HG03439 (cell line): ENCODE results near the gene OSM.

Source experiments
- ATAC-seq: cut with Tn5 transposase; IDR thresholded peaks from one replicate; pipeline ENCODE4 v1.9.1; 2021; ENCODE audit warnings: mild to moderate bottlenecking, moderate library complexity; ENCODE audit not compliant: unreplicated experiment

OSM gene

DNA sequence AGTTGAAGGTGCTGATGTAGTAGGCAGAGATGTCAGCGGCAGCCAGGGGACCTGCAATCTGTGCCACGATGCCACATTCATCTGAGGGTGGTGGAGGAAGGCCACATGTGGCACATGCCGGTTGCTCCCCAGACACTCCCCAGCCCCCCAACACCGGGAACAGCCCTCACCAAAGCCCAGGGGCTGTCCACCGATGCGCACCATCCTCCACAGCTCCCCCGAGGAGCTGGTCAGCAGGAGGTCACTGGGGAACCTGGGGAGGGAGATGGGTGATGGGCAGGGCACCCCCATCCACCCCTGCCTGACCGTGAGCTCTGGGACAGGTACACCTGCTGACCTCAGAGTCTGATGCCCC is 19.2 kb upstream of the OSM start:
- ATAC-seq: no peak

DNA sequence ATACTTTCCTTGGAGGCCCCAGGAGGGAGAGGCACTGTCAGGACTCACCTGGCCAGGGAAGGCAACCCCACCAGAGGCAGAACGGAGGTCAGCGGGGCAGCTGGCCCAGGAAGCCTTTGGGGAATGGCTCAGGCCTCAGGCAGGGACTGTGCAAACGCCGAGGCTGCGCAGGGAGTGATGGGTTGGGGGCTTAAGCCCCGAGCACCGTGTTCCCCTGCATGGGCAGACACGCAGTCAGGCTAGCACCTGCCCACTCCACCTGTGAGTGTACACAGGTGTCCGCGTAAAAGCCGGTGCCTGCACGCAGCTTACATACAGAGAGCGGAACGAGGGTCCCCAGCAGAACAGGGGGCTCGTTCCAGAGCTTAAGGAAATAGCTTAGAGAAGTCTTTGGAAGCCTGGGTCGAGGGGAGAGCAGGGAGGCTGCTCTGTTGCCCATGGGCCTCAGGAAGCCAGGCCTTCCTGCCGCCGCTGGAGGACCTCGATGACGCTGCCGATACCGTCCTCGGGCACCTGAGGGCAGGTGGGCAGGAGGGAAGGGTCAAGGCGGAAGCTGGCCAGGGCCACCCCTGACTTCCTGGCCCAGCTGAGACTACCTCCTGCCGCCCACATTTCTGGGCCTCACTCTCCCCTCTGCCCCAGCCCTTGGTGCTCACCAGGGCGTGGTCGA is 18.7 kb upstream of the OSM start:
- ATAC-seq: no peak

DNA sequence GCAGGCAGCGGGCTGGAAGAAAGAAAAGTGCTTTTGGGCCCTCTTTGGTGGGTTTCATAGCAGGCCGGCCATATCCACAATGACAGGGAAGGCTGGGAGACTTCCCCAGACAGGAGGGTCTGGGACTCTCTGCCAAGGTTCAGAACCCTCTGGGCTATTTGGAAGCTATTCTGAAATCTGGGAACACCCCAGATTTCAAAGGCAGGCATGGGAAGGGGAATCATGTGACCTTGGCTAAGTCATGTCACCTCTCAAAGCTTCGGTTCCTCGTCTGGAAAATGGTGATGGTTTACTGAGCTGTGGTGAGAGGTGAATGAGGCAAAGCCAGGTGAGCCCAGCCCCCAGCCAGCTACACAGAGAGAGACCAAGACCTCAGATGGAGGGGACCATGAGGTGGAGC is 18.0 kb upstream of the OSM start:
- no peak for ATAC-seq

DNA sequence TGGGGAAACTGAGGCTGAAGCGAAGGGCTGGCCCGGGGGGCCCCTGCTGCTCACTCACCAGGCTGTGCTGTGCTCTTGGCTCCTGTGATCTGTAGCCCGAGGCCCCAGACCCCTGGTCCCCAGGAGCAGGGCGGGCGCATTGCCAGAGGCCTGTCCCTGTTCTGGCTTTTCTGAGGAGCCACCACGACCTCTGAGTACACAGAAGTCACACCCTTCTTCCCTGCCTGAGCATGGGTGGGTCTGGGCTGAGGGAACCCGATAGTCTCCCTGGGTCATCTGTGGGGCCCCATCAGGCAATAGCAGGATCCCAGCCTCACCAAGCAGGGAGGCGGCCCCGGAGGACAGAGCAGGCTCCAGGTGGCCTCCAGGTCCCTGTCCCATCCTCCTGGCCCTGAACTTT is 17.5 kb upstream of the OSM start:
- ATAC-seq: no peak

DNA sequence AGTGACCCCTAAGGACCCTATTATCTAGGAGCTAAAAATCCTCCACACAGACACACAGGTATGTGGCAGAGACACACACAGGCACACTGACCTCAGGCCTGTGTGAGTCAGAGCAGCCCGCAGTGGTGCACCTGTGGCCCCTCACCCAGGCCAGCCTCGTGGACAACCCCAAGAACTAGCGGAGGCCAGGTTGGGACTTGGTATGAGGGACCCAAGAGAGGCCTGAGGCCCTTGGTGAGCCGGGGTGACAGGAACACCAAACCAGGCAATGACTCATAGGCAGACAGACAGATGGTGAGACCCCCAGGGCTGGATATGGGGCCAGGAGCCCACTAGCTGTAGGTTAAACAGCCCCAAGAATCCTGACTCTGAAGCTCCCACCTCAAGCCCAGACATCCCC is 16.7 kb upstream of the OSM start:
- no peak for ATAC-seq

DNA sequence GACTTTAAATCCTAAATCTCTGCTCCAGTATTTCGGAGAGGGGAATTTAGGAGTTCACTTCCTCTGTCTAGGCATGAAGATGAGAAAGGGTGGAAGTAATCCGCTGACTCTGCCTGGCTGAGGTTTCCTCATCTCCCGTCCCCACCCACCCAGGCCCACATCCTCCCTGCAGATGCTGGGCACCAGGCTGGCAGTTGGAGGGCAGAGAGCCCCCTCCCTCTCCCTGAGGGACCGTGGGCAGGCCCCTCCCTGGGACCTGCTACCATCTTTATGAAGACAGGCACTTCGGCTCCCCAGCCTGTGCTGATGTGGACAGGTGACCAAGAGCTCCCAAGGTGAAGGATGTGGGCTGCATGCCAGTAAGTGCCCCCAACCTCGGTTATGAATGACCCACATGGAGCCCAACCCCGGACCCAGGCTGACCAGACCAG is 16.0 kb upstream of the OSM start:
- ATAC-seq: no peak

DNA sequence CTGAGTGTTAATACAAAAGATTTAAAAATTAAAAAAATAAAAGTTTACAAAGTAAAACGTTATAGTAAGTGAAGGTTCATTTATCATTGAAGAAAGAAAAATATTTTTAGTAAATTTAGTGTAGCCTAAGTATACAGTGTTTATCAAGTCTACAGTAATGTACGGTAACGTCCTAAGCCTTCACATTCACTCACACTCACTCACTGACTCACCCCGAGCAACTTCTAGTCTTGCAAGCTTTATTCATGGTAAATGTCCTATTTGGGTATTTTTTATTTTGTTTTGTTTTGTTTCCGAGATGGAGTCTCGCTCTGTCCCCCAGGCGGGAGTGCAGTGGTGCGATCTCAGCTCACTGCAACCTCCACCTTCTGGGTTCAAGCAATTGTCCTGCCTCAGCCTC is 13.9 kb upstream of the OSM start:
- no peak for ATAC-seq

DNA sequence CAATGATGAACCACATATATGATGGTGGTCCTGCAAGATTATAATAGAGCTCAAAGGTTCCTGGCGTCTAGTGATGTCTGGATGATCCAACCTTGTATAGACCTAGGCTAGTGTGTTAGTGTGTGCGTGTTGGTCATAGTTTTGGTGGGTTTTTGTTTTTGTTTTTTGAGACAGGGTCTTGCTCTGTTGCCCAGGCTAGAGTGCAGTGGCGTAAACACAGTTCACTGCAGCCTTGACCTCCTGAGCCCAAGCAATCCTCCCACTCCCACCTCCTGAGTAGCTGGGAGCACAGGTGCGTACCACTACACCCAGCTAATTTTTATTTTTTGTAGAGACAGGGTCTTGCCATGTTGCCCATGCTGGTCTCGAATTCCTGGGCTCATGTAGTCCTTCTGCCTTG is 13.3 kb upstream of the OSM start:
- ATAC-seq: no peak

DNA sequence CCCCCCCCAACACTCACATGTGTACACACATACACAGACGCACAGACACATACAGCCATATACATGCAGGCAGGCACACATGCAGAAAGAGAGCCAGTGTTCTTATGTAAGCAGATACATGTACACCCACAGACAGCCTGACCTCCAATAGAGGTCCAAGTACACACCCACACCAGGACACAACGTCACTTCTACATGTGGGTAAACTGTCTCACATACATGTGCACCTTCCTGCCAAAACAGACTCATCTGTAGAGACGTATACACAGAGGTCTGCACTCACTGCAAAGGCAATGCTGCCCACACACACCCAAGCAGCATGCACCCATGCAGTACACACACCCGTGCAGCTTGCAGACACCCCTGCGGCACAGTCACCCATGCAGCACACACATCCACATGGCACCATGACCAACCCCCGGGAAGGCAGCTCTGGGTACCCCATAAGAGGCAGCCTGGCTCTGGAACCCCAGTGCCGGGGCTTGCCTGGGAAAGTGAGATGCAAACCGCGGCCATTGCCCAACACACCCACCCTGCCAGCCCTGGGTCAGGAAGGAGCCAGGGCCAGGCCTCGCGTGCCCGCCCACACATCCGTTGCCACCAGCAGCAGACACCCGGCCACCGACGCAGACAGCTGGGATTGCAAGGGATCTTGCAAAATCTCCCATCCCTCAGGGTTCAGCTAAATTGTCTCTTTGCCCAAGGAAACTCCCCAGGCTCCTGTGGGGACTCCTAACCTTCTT is 12.6 kb upstream of the OSM start:
- ATAC-seq: no peak

DNA sequence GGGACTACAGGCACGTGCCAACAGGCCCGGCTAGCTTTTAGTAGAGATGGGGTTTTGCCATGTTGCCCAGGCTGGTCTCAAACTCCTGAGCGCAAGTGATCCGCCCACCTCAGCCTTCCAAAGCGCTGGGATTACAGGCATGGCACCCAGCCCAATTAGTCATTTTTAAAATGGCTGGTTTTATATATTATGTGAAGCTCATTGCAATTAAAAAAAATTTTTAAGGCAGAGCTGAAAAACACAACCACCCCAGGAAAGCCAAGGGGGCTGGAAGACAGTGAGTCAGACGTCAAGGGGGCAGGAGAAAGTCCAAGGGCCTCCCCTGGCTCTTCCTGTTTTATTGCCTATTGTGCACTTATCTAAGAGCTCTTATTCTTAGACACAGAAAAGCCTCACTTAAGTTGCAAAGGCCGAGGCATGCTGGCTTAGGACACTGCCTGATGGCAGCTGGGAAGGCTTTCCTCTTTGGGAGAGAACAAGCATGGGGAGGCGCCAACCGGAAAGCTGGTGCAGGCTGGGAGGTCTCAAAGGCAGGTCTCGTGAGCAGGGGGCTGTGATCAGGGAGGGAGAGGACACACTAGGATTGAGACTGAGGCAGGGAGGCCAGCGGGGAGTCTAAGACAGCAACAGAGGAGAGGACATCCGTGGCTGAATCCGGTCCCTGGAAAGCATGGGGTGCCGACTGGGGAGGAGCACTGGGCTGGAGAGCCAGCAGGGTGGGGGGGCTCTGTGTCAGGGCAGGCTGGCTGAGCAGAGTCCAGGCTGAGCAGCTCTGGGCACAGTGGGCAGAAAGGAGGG is 11.1 kb upstream of the OSM start:
- ATAC-seq: no peak

DNA sequence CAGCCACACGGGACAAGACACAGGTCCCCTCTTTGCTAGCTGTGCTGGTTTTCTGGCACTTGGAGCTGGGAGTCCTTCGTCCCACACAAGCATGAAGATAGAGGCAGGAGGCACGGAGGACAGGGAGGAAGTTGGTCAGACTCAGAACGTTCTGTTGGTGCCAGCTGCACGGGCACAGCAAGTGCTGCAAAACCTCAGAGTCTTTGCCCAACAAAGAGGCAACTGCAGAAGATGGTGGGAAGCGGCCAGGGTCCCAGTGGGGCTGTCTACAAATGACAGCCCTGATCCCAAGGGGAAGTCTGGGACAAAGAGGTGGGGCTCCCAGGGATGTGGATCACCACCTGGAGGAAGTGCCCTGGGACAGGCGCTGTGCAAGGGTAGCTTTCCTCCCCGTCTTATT is 9.4 kb upstream of the OSM start:
- ATAC-seq: no peak

DNA sequence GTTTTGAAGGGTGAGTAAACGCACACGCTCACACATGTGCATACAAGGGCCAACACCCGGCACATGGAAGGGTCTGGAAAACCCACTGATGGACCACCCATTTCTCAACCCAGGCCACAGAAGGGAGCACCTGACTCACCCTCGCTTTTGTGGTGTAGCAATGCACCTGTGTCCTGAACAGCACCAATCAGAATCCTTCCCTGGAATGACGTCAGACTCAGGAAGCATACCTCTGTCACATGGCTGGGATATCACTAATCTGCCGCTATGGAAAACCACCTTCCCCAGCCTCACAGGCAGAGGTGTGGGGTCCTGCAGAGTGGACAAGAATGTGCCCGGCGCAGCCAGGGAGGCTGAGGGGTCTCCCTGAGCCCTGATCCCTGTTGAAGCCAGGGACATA is 9.0 kb upstream of the OSM start:
- ATAC-seq: no peak

DNA sequence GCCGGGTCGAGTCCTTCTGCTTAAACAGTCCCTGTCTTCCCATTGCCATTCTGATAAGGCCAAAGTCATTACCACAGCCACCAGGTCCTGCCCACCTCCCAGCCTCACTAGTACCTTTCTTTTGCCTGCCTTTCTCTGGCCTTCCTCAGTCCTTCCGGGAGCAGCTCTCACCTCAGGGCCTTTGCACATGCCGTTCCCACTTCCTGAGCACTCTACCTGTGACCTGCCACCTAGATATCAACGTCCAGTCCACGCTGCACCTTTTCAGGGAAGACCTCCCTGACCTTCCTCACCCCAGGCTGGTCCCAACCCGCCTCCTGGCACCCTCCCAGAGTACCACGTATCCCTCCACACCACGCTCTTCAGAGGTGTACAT is 7.8 kb upstream of the OSM start:
- no peak for ATAC-seq

DNA sequence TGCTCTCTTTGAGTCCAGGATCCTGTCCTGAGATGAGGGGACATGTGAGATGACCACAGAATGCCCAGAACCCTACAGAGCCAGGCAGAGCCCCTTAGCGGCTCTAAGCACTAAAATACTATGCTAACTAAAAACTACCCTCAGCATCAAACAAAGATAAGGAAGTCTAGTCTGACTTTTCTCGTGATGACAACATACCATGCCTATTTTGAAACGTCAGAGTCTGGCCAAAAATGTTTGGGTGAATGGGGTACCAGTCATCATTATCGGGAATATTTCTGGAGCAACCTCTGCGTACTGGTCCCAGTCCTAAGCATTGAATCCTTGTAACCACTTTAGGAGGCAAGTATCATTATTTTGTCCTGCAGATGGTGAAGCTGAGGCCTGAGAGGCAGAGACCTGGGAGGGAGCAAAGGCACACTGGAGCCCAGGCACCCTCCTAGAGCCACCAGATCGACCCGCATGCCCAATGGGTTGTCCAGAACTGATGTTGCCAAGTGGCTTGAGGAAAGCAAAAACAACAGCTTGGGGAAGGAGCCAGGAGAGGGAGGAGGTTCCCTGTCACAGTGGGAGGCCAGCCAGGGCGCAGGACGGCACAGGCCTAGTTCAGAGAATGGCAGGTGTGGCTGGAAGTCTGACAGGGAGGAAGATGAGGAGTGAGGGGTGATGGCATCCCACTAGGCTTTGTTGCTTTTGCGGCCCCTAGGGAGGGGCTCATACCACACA is 7.2 kb upstream of the OSM start:
- no peak for ATAC-seq

DNA sequence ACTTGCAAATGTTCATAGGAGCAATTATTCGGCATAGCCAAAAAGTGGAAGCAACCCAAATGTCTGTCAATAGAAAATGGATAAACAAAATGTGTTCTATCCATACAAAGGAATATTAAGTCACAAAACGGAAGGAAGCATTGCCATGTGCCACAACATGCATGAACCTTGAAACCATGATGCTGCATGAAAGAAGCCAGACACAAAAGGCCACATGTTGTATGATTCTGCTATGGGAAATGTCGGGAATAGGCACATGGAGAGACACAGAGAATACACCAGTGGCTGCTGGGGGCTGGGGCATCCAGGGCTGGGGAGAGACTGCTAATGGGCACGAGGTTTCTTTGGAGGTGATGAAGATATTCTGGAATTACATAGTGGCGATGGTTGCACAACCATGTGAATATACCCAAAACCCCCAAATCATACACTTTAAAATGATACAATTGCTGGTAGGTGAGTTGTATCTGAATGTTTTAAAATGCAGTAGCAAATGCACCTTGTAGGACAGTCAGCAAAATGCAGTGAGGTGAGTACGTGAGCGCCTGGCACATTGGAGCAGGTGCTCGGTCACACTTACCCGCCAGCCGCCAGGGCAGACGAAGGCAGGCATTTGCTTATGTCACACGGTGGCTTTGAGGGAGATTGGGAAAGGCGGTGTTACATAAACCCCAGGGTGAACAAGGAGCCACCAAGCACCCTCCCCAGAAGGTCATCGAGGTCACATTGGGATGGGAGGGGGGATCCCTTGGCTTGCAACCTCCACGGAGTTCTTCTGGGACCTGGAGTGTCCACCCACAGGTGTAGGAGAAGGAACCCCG is 6.3 kb upstream of the OSM start:
- no peak for ATAC-seq

DNA sequence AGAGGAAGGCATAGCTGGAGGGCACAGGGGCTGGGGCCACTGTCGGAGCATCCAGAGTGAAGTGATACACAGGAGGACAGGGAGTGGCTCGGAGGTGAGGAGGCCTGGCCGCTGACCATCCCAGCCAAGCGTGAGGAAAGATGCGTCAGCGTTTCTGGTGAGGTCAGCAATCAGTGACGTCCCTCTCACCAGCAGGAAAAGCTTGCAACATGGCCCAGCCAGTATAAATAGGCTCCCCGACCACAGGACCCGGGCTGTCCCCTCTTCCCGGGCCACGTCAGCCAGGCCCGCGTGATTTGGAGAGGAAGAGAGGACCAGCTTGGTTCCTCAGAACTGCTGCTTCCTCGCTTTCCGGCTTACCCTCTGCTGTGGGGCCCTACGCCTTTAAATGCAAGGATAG is 4.2 kb upstream of the OSM start:
- no peak for ATAC-seq

DNA sequence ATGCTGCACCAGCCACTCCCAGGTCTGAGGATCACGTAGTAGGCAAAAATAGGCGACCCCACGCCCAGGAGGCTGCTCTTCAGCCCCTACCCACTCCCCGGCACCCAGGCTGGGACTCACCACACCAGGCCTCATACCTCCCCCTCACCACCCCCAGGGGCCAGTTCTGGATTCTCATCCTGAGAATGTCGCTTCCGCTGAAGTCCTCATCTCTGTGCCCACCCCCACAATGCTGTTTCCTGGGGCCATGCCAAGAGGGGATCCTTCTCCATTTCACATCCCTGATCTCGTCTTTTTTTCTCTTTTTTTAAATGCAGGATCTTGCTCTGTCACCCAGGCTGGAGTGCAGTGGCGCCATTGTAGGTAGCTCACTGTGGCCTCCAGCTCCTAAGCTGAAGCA is 1.7 kb upstream of the OSM start:
- no peak for ATAC-seq

DNA sequence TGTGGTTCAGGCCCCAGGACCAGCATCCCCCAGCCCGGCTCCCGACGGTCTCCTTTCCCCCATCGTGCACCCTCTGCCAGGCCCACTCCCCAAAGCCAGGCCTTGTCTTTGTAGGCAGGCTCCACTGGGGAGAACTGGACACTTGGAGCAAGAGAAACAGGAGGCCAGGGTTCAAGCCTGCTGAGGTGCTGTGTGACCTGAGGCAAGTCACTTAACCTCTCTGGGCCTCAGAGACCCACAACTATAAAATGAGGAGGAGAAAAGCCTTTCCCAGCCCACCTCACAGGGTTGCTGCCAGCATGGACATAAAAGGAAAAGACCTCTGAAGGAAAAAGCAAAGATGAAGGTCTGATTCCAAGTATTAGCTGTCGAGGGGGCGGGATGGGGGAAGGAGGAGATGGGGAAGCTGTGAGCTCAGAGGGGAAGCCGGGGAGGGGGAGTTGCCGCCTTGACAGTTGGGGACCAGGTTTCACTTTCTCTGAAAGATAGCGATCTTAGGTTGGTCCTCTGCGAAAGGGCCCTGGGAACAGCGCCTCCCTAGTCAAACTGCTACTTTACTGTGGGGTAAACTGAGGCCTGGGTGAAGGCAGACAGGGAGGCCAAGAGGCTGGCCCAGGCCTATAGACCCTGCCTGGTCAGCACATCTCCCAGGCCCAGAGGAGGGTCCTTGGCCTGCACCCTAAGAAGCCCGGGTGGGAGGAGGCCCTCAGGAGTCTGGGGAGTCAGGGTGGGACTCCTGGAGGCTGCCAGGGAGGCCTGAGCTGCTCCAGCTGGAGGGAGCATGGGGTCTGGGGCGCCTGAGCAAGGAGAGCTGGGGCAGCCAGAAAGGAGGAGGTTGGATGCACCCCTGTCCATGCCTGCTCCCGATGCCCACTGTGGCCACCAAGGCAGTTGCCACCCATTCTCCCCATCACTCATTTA is 991 bp upstream of the OSM start:
- ATAC-seq: no peak

DNA sequence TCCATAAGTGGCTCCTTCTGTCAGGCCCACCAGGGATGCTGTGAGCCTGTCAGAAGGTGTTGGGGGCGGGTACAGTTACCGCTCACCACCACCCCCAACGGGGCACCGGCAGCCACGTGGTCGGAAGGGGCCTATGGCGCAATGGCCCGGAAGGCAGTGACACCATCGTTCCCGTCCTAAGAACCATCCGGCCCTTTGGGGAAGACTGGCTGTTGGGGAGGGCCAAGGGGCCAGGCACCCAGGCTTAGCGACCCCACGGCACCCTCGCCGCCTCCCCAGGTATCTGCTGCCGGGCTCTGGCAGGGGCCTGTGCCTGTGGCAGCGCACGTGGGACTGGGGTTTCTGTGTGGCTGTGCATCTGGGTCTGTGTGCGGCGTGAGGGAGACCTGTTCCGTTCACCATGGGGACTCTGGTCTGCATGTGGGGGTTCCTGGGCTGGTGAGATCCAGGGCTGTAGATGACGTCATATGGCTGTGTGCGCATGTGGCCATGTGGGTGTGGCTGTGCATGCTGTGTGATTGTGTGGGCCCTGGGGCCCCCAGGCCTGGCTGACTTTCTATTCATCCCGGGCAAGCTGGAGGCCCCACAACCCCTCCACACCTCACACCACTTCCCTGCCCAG is 717 bp downstream of the OSM start:
- ATAC-seq: peak; percentile 51
